ENCODE measurements around the gene TES.

DNA sequence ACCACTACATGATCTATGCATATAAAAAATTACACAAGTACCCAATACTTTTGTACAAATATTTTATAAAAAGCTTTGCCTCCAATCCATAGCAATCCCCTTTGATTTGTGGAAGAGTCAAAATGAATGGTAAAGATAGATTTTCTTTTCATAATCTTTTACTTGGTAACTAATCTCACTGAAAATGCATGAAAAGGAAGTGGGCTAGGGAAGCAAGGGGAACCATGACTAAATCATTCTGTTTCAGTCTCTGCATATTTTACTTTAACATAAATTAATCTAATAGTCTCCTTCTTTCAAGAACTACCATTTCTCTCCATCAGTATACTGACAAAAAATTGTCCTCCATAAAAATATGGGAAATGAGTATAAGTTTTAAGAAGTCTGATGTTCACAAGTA is 96.9 kb downstream of the TES start:
- TF ChIP-seq POLR2AphosphoS5 (IDR thresholded peaks at IDR 0.05; ENCODE audit: low read depth) (no peak), EZH2 (IDR thresholded peaks at IDR 0.05; ENCODE audit: low read depth, unreplicated experiment) (no peak)
- TF ChIP-seq, protein P1, sequence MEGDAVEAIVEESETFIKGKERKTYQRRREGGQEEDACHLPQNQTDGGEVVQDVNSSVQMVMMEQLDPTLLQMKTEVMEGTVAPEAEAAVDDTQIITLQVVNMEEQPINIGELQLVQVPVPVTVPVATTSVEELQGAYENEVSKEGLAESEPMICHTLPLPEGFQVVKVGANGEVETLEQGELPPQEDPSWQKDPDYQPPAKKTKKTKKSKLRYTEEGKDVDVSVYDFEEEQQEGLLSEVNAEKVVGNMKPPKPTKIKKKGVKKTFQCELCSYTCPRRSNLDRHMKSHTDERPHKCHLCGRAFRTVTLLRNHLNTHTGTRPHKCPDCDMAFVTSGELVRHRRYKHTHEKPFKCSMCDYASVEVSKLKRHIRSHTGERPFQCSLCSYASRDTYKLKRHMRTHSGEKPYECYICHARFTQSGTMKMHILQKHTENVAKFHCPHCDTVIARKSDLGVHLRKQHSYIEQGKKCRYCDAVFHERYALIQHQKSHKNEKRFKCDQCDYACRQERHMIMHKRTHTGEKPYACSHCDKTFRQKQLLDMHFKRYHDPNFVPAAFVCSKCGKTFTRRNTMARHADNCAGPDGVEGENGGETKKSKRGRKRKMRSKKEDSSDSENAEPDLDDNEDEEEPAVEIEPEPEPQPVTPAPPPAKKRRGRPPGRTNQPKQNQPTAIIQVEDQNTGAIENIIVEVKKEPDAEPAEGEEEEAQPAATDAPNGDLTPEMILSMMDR (conservative IDR thresholded peaks at IDR 0.05; ENCODE audit: low read depth in 2 of 2), result no peak
